ENCODE measurements around the gene PTPRR. TPM values are rescaled to one million over a fixed set of nuclear protein-coding genes. Genes with fewer than 3 reads are reported as not detected.

The PTPRR gene
- total RNA-seq, 4 donors from 2014 or later: 0.15 TPM; not detected in 3

GRCh38 chr12:70609203-70609602 is 311.3 kb downstream of the PTPRR start:
- intact Hi-C loops (cut with DNase I; ENCODE audit: low total_unique reads): no loop called here
- TF ChIP-seq, protein P1, sequence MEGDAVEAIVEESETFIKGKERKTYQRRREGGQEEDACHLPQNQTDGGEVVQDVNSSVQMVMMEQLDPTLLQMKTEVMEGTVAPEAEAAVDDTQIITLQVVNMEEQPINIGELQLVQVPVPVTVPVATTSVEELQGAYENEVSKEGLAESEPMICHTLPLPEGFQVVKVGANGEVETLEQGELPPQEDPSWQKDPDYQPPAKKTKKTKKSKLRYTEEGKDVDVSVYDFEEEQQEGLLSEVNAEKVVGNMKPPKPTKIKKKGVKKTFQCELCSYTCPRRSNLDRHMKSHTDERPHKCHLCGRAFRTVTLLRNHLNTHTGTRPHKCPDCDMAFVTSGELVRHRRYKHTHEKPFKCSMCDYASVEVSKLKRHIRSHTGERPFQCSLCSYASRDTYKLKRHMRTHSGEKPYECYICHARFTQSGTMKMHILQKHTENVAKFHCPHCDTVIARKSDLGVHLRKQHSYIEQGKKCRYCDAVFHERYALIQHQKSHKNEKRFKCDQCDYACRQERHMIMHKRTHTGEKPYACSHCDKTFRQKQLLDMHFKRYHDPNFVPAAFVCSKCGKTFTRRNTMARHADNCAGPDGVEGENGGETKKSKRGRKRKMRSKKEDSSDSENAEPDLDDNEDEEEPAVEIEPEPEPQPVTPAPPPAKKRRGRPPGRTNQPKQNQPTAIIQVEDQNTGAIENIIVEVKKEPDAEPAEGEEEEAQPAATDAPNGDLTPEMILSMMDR (IDR thresholded peaks at IDR 0.05): no peak
- no peak for TF ChIP-seq POLR2A (IDR thresholded peaks at IDR 0.05)
- peak overlapping the region; percentile 44 for H3K4me3 ChIP-seq (ENCODE audit: low read depth, poor library complexity, severe bottlenecking)
- 76 to 85% methylated on average over 2 of the region's 2 CpGs for WGBS, 2 donors
- DNase-seq (ENCODE audit: low spot score in 2 of 2): no peak

DNA sequence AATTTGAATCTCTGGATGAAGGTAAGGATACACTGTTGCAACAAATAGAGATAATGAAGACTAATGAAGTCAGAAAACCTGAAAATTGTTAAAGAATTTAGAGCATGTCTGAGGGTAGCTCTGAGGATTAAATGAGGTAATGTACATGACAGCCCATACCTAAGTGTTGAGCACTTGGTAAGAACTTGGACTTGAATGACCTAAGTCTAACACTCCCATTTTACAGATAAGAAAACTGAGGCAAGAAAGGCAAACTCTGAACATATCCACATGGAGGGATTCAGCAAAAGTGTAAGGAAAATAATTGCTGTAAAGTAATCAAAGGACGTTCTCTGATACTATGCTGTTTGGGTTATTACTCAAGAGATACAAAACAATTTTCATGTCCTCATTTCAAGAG is 312.4 kb downstream of the PTPRR start:
- DNase-seq (ENCODE audit: low spot score in 2 of 2): no peak
- intact Hi-C loops (cut with DNase I; ENCODE audit: low total_unique reads): no loop called here
- H3K4me3 ChIP-seq (ENCODE audit: low read depth, poor library complexity, severe bottlenecking): no peak overlapping the region
- TF ChIP-seq, protein P1 (IDR thresholded peaks at IDR 0.05): no peak
- TF ChIP-seq POLR2A (IDR thresholded peaks at IDR 0.05): no peak
- WGBS, 2 donors: 83 to 84% methylated on average over 1 of the region's 1 CpG

- no peak for DNase-seq (ENCODE audit: low spot score in 2 of 2)
- intact Hi-C loops (cut with DNase I; ENCODE audit: low total_unique reads): no loop called here
- no peak overlapping the region for H3K4me3 ChIP-seq (ENCODE audit: low read depth, poor library complexity, severe bottlenecking)
- no peak for TF ChIP-seq POLR2A (IDR thresholded peaks at IDR 0.05)
Observed at GRCh38 chr12:70607107-70607506, 313.4 kb downstream of the PTPRR start.

DNA sequence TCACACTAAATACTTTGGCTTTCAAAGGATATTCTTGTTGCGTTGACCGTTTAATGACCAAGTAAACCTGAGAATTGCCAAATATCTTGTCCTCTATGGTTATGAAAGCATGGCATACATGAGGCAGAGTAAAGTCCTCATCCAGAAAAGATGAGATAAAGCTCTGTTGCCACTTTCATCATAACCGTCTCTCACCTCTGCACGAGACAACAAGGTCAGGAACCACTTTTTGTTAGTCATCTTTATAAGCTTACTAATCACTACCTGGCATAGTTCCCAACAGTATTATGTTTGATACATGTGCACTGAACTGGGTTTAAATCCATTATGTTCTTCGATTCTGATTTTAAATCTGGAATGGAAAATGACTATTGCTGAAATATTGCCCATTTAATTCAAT is 314.6 kb downstream of the PTPRR start:
- H3K4me3 ChIP-seq (ENCODE audit: low read depth, poor library complexity, severe bottlenecking): no peak overlapping the region
- 68 to 72% methylated on average over 5 of the region's 5 CpGs for WGBS, 2 donors
- TF ChIP-seq POLR2A (IDR thresholded peaks at IDR 0.05): no peak
- TF ChIP-seq, protein P1 (IDR thresholded peaks at IDR 0.05): no peak
- intact Hi-C loops (cut with DNase I; ENCODE audit: low total_unique reads): no loop called here
- no peak for DNase-seq (ENCODE audit: low spot score in 2 of 2)

- WGBS, 2 donors: 92% methylated on average over 4 of the region's 4 CpGs
- intact Hi-C loops (cut with DNase I; ENCODE audit: low total_unique reads): no loop called here
- no peak overlapping the region for H3K4me3 ChIP-seq (ENCODE audit: low read depth, poor library complexity, severe bottlenecking)
- no peak for DNase-seq (ENCODE audit: low spot score in 2 of 2)
- TF ChIP-seq POLR2A (IDR thresholded peaks at IDR 0.05): no peak
- TF ChIP-seq, protein P1 (IDR thresholded peaks at IDR 0.05): no peak
Observed at GRCh38 chr12:70604662-70605061, 315.9 kb downstream of the PTPRR start.

- no peak for DNase-seq (ENCODE audit: low spot score in 2 of 2)
- intact Hi-C loops (cut with DNase I; ENCODE audit: low total_unique reads): no loop called here
- WGBS, 2 donors: 41 to 84% methylated on average over 1 of the region's 1 CpG
- H3K4me3 ChIP-seq (ENCODE audit: low read depth, poor library complexity, severe bottlenecking): no peak overlapping the region
- TF ChIP-seq, protein P1 (IDR thresholded peaks at IDR 0.05): no peak
- TF ChIP-seq POLR2A (IDR thresholded peaks at IDR 0.05): no peak
Observed at GRCh38 chr12:70603044-70603443, 317.5 kb downstream of the PTPRR start.
